Effector memory CD8-positive, alpha-beta T cell (primary cell): ENCODE data around the gene EIPR1.
"Not testable (repeated sequence)": the region's sequence is repeated elsewhere in the genome, so short reads cannot be mapped to it uniquely, and the experiment has no call there.

Experiments
- ATAC-seq: fragments of 150-1000 bp; cut with Tn5 transposase; replicated peaks from 2 replicates; pipeline ENCODE4 v1.10.0; 2021; ENCODE audit warnings: mild to moderate bottlenecking, moderate library complexity
- DNase-seq, 3 experiments: peaks; one replicate each; pipeline ENCODE4 v3.0.0; 2021
- H3K27ac Mint-ChIP-seq, 2 donors: one replicate each; pipeline ENCODE4 v1.8.0; 2022; ENCODE audit warnings: mild to moderate bottlenecking in 2 of 2, mixed read lengths in 2 of 2, moderate library complexity in 2 of 2
- H3K27me3 Mint-ChIP-seq, 2 donors: one replicate each; pipeline ENCODE4 v1.8.0; 2022; ENCODE audit warnings: mixed read lengths in 2 of 2
- H3K36me3 Mint-ChIP-seq: one replicate; pipeline ENCODE4 v1.8.0; 2022; ENCODE audit warnings: mild to moderate bottlenecking, moderate library complexity, mixed read lengths; ENCODE audit not compliant: insufficient read depth
- H3K4me1 Mint-ChIP-seq, 2 donors: one replicate each; pipeline ENCODE4 v1.8.0; 2022; ENCODE audit warnings: low read depth in 2 of 2, mixed read lengths in 2 of 2
- H3K4me3 Mint-ChIP-seq, 2 donors: one replicate each; pipeline ENCODE4 v1.8.0; 2022; ENCODE audit warnings: mild to moderate bottlenecking in 2 of 2, mixed read lengths in 2 of 2, moderate library complexity in 2 of 2
- H3K9me3 Mint-ChIP-seq, 2 donors: one replicate each; pipeline ENCODE4 v1.8.0; 2022; ENCODE audit warnings: mixed read lengths in 2 of 2

The EIPR1 gene

DNA sequence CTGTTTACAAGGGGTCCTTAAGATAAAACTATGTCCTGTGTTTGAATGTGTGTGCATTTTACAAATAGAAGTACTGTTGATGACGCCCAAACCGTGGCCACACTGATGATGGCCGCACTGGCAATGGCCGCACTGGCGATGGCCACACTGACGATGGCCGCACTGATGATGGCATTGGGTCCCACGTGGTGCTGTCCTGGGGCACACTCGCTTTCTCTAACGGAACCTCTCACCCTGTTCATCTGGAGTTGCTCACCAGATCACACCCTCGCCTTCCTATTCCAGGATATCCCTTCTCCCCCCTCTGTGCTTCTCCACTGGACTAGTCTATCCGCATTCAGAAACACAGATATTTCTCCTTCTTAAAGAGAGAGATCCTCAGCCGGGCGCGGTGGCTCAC is 192.4 kb downstream of the EIPR1 start:
- H3K36me3 Mint-ChIP-seq, result peaks cover 8% of the 10 kb centered on the region
- no peak overlapping the region for H3K27ac Mint-ChIP-seq
- H3K4me3 Mint-ChIP-seq, result no peak overlapping the region
- no peak for ATAC-seq
- H3K9me3 Mint-ChIP-seq, result no peaks in the 10 kb centered on the region
- no peaks in the 10 kb centered on the region for H3K27me3 Mint-ChIP-seq
- peaks cover 0 to 6% of the 10 kb centered on the region in 2 donors for H3K4me1 Mint-ChIP-seq
- no peak for DNase-seq

DNA sequence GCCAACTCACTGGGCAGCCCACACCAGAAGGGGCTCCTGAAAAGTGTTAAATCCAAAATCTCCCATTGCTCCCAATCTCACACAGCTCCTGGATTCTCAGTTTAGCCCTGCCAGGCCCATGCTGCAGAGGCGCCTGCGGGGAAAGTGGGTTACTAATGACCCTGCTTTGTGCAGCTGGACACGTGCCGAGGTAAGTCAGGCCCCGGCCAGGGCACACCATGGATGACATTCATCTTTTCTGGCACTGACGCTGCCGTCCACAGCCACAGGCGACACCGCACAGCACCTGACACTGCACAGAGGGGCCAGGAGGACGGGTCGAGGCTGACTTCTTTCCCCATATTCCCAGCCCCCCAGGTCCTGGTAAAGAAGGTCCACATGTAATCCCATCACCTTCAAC is 193.5 kb downstream of the EIPR1 start:
- H3K36me3 Mint-ChIP-seq, result peaks cover 5% of the 10 kb centered on the region
- no peak overlapping the region for H3K4me3 Mint-ChIP-seq
- no peaks in the 10 kb centered on the region for H3K27me3 Mint-ChIP-seq
- no peaks in the 10 kb centered on the region for H3K9me3 Mint-ChIP-seq
- peaks cover 0 to 9% of the 10 kb centered on the region in 2 donors for H3K4me1 Mint-ChIP-seq
- H3K27ac Mint-ChIP-seq, result no peak overlapping the region
- DNase-seq (no peak), ATAC-seq (no peak)

- no peak for DNase-seq
- Mint-ChIP-seq H3K4me3 (no peak overlapping the region), H3K27ac (no peak overlapping the region), H3K36me3 (peaks cover 5% of the 10 kb centered on the region), H3K4me1 (peaks cover 0 to 9% of the 10 kb centered on the region in 2 donors), H3K27me3 (no peaks in the 10 kb centered on the region), H3K9me3 (no peaks in the 10 kb centered on the region)
- ATAC-seq, result no peak
Observed at GRCh38 chr2:3183766-3184165, 193.9 kb downstream of the EIPR1 start.

- Mint-ChIP-seq H3K4me3 (no peak overlapping the region), H3K27ac (no peak overlapping the region), H3K27me3 (no peaks in the 10 kb centered on the region), H3K36me3 (peaks cover 5% of the 10 kb centered on the region), H3K9me3 (no peaks in the 10 kb centered on the region), H3K4me1 (peaks cover 0 to 9% of the 10 kb centered on the region in 2 donors)
- ATAC-seq (no peak), DNase-seq (no peak)
Observed at GRCh38 chr2:3182848-3183247, 194.8 kb downstream of the EIPR1 start.

DNA sequence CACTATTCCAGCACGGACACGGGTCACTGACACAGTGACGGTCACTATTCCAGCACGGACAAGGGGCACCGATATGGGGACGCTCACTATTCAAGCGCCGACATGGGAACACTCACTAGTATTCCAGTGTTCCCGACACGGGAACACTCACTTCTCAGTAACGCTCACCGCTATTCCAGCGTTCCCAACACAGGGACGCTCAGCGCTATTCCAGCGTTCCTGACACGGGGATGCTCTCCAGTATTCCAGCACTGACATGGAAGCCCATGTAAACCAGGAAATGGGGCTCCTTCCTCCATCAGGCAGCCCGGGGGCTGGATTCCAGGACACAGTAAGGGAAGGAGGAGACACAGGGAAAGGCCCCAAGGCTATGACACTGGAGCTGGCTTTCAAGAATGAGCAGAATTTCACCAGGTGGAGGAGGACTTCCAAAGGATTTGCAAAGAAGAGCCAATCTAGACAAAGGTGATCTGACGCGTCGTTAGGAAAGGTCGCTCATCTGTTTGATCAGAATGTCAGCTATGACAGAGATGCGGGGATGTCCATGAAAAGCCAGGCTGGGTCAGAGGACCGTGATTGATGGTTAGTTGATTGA is 196.1 kb downstream of the EIPR1 start:
- H3K36me3 Mint-ChIP-seq, result peaks cover 5% of the 10 kb centered on the region
- no peak for ATAC-seq
- H3K27me3 Mint-ChIP-seq, result no peaks in the 10 kb centered on the region
- H3K9me3 Mint-ChIP-seq, result no peaks in the 10 kb centered on the region
- no peak overlapping the region for H3K27ac Mint-ChIP-seq
- H3K4me3 Mint-ChIP-seq, result no peak overlapping the region
- DNase-seq, result no peak
- peaks cover 0 to 11% of the 10 kb centered on the region in 2 donors for H3K4me1 Mint-ChIP-seq

GRCh38 chr2:3180909-3181221 is 196.8 kb downstream of the EIPR1 start:
- not testable (repeated sequence) for H3K27me3 Mint-ChIP-seq, DNase-seq, H3K36me3 Mint-ChIP-seq, H3K9me3 Mint-ChIP-seq, H3K4me3 Mint-ChIP-seq, H3K27ac Mint-ChIP-seq, ATAC-seq
- H3K4me1 Mint-ChIP-seq, result peaks cover 0 to 11% of the 10 kb centered on the region in 2 donors

- no peaks in the 10 kb centered on the region for H3K27me3 Mint-ChIP-seq
- DNase-seq (no peak), ATAC-seq (no peak)
- no peak overlapping the region for H3K4me3 Mint-ChIP-seq
- H3K36me3 Mint-ChIP-seq, result peaks cover 2% of the 10 kb centered on the region
- no peak overlapping the region for H3K27ac Mint-ChIP-seq
- no peaks in the 10 kb centered on the region for H3K9me3 Mint-ChIP-seq
- peaks cover 0 to 11% of the 10 kb centered on the region in 2 donors for H3K4me1 Mint-ChIP-seq
Observed at GRCh38 chr2:3180082-3180908, 197.3 kb downstream of the EIPR1 start.

DNA sequence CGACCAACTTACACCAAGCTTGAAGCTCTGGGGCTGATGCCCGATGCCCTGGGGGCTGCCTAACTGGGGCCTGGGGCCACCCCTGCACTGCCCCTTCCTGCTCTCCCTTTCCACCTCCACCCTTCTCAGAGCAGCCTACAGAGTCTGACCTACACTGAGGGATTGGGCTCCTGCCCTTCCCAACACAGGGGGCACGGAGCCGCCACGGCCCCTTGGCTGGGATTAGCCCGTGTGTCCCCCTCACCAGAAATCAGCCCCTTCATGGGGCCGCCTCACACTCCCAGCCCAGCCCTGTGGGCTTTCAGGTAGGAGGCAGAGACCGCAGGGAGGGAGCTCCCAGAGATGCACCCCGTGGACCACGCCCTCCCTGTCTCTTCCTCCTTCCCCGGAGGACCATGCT is 198.0 kb downstream of the EIPR1 start:
- Mint-ChIP-seq H3K4me1 (peaks cover 0 to 11% of the 10 kb centered on the region in 2 donors), H3K36me3 (no peaks in the 10 kb centered on the region), H3K4me3 (no peak overlapping the region), H3K27ac (no peak overlapping the region), H3K27me3 (no peaks in the 10 kb centered on the region), H3K9me3 (no peaks in the 10 kb centered on the region)
- ATAC-seq, result no peak
- no peak for DNase-seq

DNA sequence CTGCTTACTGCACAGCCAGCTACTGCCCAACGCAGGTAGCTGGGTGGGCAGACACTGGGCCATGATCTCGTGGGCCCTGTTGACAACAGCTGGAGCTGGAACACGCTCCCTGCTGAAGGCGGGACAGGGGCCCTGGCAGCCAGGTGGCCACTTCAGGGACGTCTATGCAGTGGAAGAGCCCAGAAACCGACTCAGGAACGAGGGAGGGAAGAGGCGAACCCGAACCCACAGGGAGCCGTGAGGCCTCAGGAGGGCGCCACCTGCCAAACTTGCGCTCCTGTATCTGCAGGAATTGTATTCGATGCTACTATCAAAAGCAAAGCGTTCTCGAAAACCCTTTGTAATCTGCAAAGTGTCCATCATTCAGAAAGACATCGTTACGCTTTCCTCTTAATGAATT is 198.4 kb downstream of the EIPR1 start:
- H3K36me3 Mint-ChIP-seq, result no peaks in the 10 kb centered on the region
- DNase-seq (no peak), ATAC-seq (no peak)
- peaks cover 0 to 11% of the 10 kb centered on the region in 2 donors for H3K4me1 Mint-ChIP-seq
- H3K27me3 Mint-ChIP-seq, result no peaks in the 10 kb centered on the region
- no peaks in the 10 kb centered on the region for H3K9me3 Mint-ChIP-seq
- H3K4me3 Mint-ChIP-seq, result no peak overlapping the region
- no peak overlapping the region for H3K27ac Mint-ChIP-seq

GRCh38 chr2:3178578-3179031 is 199.0 kb downstream of the EIPR1 start:
- H3K4me1 Mint-ChIP-seq, result peaks cover 0 to 11% of the 10 kb centered on the region in 2 donors
- ATAC-seq (no peak), DNase-seq (no peak)
- H3K27ac Mint-ChIP-seq, result no peak overlapping the region
- no peaks in the 10 kb centered on the region for H3K9me3 Mint-ChIP-seq
- H3K27me3 Mint-ChIP-seq, result no peaks in the 10 kb centered on the region
- H3K36me3 Mint-ChIP-seq, result no peaks in the 10 kb centered on the region
- H3K4me3 Mint-ChIP-seq, result no peak overlapping the region

DNA sequence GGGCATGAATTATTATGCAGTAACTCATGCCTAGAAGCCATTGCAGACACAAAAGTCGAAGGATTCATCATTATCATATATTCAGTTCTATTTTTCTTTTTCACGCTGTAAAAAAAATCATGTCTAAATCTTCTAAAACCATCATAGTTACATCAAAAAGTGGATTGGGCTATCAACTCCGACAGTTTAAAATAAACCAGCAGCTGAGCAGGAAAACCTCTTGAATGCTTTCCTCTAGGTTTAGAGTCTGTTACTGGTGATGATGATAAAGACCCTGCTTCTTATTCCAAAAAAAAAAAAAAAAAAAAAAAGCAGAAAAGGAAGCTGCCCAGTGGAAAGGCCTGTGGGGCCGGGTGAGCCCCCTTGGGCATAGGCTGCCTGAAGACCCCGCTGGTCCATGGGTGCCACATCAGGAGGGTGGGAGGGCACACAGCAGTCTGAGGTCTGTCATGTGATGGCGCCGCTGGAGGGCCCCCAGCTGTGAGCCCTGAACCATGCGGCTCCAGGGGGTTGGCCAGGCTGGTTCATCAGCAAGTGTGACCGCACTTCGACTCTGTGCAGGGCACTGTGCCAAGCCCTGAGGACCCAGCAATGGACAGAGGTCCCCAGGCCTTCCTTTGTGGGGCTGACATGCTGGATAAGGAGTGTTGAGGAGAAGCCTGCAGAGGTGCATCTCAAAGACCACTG is 199.6 kb downstream of the EIPR1 start:
- Mint-ChIP-seq H3K9me3 (no peaks in the 10 kb centered on the region), H3K27me3 (no peaks in the 10 kb centered on the region), H3K36me3 (no peaks in the 10 kb centered on the region), H3K27ac (no peak overlapping the region), H3K4me3 (no peak overlapping the region), H3K4me1 (peaks cover 0 to 9% of the 10 kb centered on the region in 2 donors)
- no peak for DNase-seq
- no peak for ATAC-seq

DNA sequence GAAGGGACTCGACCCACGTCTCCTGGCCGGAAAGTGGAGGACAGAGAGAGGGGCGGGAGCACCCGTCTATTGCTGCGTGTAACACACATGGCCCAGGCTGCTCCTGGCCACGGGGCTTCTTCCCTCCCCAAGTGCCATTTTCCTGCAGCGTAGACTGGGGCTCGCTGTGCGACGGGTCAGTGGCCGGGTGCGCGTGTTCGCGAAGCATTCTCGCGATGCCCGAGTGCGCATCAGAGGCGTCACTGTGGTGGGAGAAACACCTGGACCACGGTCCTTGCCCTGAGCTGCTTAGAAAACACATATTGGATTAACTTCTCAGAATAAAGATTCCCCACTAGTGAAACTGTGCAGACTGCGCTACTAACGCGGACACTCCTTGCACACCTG is 200.8 kb downstream of the EIPR1 start:
- H3K27me3 Mint-ChIP-seq, result no peaks in the 10 kb centered on the region
- ATAC-seq (no peak), DNase-seq (no peak)
- H3K36me3 Mint-ChIP-seq, result peaks cover 2% of the 10 kb centered on the region
- no peaks in the 10 kb centered on the region for H3K9me3 Mint-ChIP-seq
- peaks cover 0 to 9% of the 10 kb centered on the region in 2 donors for H3K4me1 Mint-ChIP-seq
- H3K27ac Mint-ChIP-seq, result no peak overlapping the region
- H3K4me3 Mint-ChIP-seq, result no peak overlapping the region

DNA sequence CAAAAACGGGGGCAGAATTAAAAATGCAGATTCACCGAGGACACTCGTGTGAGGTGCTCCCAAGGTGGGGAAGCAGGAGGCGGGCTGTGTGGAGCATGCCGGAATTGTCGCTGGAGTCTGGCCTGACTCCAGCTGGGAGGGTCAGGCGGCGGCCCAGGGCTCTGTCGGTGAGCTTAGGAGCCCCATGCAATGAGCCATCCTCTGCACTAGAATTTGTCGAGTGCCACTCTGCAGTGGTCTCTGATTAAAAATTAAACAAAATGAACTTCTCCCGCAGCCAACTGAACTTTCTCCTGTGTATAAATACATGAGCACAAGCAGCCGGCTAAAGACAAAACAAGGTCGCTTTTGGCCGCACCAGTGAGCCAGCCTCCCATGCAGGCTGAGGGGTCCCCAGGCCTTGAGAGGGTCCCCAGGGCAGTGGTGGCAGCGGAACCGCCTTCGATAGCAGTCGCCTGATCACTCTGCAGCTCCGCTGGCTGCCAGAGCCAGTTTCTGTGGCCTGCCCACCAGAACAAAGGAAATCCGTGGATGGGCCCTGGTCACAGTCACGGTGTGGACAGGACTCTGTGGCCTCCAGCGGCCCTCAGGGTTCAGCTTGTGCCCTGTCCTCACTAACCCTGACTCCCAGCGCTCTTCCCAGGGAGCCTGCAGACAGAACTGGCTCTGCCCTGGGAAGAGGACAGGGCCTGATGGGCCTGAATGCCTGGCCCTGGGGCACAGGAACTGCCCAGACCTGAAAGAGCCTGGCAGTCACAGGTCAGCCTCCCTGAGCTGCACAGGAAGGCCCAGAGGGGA is 201.3 kb downstream of the EIPR1 start:
- no peak for ATAC-seq
- no peak for DNase-seq
- no peaks in the 10 kb centered on the region for H3K27me3 Mint-ChIP-seq
- H3K4me3 Mint-ChIP-seq, result no peak overlapping the region
- H3K36me3 Mint-ChIP-seq, result peaks cover 2% of the 10 kb centered on the region
- no peaks in the 10 kb centered on the region for H3K9me3 Mint-ChIP-seq
- H3K27ac Mint-ChIP-seq, result no peak overlapping the region
- H3K4me1 Mint-ChIP-seq, result peaks cover 0 to 9% of the 10 kb centered on the region in 2 donors
